Daoy (cell line): Measurements from ENCODE around the gene CELF4. TPM values are rescaled to one million over a fixed set of nuclear protein-coding genes. Genes with fewer than 3 reads are reported as not detected.

ENCODE experiments used
- DNase-seq: peaks from one replicate; pipeline ENCODE4 v3.0.0-alpha.2; 2015; ENCODE audit warnings: low read depth
- total RNA-seq: library from RNA; depleted of rRNA; stranded (reverse); fragments of >200 nt; shearing (Covaris generic); gene quantifications from 2 replicates; pipeline ENCODE4 v1.2.3, GENCODE V29; 2014

The CELF4 gene
- total RNA-seq, 1 experiment from 2014 or later, result not detected

DNA sequence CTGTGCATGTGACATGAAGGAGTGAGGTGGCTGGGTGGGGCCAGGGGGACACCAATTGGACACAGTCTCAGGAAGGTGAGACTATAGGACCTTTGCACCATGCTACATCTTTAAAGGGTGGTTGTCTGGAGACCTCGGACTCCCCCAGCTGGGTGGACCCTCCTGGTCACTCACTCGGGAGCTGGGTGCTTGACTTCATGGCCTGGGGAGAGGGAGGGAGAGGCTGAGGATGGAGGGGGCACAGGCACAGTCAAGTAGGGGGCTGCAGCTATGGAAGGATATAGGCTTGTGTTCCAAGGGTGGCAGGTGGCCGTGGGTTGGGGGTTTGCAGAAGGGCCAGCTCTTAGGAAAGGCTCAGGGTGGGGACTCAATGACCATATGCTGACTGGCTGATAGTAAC is 7.1 kb upstream of the CELF4 start:
- DNase-seq, result no peak

DNA sequence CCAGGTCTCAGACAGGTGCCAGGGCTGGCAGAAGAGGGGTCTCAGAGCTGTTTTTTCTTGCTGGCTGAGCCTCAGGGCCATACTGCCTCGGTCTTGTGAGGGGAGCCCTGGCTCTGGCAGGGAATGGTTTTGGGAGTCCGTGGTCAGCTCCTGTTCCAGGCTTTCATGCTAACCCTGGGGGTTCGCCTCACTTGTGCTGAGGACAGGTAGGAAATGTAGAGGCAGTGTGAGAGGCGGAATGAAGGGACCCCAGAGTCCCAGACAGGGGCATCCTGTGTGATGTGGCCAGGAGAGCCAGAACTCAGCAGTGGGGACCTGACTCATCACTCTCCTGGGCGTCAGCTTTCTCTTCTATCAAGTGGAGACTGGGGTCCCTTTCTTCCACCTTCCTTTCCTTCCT is 5.7 kb upstream of the CELF4 start:
- DNase-seq, result no peak

DNA sequence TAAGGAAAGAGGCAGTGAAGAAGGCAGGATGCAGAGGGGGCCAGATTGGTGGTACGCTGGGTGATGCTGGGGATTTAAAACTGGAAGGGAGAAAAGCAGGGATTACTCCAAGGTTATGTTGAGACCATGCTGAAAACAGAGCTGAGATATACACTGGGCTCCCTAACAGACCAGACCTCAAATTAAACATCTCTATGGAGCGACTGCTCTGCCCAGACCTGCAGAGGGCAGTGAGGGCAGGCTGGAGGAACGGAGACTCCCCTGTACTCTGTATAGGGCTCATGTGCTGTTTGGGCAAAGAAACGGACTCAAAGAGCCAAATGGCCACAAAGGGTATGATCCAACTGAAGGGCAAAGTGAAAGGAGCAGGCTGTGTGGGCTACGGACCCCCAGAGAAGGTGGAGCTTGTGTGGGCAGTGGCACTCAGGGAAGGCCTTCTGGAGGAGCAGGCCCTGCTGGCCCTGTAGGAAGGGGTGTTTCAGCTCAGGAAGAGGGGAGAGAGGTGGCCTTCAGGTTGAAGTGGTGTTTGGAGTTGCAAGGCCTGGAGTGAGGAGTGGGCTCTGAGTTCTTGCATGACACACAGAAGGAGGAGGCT is 4.8 kb upstream of the CELF4 start:
- no peak for DNase-seq

DNA sequence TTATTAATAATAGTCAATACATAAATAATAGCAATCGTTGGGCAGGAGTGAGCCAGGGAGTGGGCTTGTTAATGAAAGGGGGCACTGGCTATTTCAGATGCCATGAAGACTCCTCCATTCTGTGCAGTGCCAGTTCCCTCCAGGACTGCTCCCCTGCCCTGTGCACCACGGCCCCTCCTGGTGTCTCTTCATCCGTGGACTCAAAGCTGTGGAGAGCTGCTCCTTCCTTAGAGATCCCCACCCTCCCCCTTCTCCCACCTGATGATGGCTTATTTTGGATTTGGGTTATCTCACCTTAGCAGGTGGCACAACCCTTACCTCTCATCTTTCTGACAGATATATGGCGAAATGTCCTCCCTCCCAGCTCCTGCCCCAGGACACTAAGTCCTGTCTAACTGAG is 3.1 kb upstream of the CELF4 start:
- DNase-seq, result no peak

DNA sequence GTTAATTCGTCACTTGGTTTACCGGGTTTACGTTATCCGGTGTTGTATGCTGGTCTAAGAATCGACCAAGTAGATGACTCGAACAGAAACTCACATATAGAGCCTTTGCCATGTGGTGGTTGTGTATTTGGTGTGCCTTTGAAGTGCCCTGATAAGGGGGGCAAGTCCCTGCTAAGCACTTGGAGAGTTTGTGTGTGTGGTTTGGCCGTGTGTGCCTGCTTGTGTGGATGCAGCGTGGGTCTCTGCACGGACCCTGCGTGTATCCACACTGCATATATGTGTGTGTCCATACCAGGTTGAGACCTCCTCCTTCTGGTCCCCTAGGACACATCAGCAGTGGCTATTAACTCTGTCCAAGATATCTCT is 2.4 kb upstream of the CELF4 start:
- DNase-seq, result no peak

DNA sequence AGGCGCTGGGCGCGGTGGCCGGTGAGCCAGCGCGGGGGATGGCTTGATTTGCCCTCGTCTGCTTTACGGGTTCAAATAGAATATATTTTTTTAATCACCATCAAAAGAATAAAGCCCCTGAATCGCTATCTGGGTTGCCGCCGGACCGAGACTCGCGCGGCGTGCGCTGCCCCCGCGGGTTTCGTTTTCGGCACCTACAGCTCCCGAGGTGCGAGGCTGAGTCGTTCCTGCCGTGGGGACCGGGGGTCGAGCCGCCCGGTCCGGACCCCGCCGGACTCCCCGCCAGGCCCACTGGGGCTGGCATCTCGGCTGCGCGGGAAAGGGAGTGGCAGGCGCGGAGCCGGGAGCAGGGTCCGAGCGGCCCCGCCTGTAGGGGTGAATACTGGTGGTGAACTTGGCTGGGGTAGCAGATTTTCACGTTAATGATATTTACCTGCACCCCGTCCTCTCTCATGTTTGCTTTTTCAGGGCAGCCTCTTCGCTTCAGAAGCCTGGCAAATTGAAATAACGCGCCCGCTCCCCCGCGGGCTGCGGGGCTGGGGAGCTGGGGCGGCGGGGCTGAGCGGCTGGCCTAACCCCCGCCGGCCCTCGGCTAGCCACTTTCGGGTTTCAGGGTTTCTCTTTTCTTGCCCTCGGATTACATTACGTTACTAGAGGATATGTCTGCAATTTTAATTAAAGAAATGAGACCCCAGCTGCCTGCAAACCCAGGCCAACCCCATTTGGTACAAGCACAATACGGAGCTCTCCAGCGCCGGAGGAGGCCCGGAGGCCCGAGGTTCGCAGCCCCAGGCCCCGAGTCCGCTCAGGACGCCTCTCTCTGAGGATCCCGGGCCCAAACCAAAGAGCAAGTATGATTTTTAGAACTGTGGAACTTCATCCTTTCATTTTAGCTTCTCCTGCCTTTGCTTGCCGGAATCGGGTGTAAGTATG is 1.7 kb upstream of the CELF4 start:
- no peak for DNase-seq

DNA sequence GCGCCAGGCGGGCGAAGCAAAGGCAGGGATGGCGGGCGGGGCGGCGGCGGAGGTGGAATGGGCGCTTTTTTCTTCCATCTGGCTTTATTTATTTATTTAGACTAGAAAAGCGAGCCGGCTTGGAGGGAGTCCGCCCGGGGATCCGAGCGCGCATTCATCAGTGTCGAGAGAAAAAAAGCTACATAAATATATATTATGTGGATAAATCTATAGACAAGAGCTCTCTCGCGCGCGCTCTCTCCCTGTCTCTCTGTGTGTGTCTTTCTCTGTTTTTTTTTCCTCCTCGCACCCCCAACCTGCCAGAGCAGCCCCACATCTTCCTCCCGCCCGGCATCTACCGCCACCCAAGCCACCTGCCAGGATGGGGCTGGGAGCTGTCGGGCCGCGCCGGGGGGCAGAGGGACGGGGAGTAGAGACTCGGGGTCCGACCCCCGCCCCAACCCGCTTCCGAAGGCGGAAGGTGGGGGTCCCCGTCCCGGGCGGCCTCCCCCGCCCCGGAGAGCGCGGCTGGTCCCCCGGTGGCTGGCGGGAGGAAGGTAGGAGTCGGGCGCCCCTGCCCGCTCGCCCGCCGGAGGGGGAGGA is 972 bp upstream of the CELF4 start:
- no peak for DNase-seq

DNA sequence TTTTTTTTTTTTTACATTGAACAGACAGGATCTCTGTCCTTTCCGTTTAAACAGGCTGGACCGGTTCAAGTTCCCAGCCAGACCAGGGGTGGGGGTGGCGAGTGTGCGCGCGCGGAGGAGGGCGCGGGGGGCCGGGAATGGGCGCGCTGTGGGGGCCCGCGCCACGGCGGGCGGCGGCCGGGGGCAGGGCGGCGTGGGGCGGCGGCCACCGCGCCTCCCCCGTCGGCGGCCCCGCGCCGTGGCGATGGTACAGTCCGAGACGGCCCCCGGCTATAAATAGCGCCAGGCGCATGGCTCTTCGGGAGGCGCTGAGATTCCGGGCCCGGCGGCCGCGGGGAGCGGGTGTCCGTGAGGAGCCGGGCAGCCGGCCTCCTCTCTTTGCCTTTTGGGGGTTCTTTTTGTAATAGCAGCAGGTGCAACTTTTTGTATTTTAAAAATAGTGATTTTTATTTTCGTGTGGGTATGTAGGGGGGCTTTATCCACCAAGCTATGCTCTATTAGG is 430 bp upstream of the CELF4 start:
- DNase-seq, result peak; percentile 36

DNA sequence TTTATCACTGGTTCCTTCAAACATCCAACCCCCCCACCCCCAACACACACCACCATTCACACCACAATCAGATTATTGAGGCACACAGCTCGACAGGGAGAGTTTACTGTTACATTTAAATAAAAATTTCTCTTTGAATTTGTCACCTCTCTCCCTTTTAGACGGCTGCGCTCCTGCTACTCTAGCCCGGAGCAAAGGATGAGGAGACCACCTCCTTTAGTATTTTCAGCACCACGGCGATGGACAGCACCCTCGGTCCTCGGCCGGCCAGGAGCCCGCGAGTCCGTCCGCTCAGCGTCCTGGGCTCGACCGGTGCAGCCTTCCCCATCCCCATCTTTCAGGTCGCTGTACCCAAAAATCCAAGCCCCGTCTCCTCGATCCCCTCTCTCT is 892 bp downstream of the CELF4 start:
- DNase-seq, result peak; percentile 62

DNA sequence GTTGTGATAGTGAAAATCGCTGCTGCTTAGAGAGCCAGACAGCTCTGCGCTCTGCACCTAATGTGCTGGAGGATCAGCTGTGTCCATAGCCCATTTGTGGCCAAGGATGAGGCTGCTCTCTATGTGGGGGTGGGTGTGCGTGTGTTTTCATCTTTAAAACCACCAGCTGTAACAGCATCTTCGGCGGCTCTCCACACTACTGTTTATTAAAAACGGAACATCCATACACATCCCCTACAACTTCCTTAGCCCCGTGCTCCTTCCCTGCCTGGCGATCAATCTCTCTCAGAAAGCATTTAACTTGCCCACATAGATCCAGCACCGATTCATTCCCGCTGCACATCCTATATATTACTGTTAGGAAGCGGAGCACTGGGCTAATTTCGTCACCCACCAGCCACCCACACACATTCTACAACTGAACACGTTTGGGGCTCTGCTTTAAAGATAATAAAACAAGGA is 1.6 kb downstream of the CELF4 start:
- no peak for DNase-seq

DNA sequence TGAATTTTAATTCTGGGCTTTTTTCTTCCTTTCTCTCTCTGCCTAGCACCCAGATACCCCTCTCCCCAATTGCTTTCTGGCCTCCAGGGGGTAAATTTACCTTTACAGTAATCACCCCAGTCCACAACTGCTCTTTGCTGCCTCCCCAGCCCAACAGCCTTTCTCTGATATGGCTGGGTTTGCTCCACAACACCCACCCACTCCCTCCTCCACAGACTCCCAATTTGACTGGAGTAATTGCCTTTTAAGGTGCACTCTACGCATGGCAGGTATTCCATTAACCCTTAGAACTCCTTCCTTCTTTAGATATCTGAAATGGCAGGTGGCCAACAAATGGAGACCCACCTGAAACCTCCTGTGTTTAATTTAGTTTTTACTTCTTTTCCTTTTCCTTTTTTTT is 3.6 kb downstream of the CELF4 start:
- no peak for DNase-seq

DNA sequence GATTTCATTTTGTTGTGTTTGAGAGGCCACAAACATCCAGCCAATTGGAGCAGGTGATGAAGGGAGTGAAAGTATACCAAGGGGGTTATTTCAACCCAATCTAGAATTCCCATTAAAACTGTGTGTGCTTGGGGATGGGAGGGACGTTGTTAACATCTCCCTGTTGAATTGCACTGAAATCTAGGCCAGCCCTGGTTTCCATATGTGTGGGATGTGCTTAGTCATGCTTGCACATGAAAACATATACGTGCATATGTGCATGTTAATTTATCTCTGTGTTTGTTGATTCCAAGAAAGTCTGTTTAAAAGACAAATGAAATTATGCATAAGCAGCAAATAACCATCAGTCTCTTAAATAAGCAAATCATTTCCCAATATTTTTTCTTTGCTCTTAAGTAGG is 5.6 kb downstream of the CELF4 start:
- DNase-seq, result no peak

DNA sequence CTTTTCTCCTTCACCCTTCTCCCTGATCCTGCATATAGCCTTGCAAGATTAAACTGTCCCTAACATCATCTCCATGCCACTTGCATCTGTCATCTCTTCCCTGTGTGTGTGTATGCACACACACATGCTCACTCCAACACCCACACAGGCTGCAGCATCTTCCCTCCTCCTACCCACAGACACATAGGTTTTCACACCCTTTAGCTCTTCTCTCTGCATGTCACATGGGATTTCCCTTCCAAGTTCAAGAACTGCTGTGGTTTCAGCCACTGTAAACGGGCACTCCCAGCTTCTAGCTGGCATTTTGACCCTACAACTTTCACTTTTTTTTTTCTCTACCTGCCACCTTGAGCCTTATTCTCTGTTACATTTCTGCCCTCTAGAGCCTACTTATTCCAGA is 6.4 kb downstream of the CELF4 start:
- DNase-seq, result no peak

DNA sequence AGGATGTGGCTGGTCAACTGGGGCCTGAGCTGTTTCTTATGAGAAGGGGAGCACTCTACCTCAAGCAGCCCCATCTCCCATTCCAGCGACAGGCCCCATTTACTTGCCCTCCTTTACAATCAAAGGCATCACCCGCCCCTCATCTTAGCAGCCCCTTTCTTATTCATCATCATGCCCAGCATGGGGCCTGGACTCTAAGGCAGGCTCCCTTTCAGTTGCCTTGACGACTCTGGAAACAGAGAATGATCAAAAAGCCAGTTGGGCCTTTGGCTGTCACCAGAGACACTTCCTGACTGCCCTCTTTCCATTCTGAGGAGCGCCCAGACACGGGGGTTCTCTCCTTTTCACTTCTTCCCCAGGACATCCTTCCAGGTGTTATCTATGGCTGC is 11.2 kb downstream of the CELF4 start:
- no peak for DNase-seq

DNA sequence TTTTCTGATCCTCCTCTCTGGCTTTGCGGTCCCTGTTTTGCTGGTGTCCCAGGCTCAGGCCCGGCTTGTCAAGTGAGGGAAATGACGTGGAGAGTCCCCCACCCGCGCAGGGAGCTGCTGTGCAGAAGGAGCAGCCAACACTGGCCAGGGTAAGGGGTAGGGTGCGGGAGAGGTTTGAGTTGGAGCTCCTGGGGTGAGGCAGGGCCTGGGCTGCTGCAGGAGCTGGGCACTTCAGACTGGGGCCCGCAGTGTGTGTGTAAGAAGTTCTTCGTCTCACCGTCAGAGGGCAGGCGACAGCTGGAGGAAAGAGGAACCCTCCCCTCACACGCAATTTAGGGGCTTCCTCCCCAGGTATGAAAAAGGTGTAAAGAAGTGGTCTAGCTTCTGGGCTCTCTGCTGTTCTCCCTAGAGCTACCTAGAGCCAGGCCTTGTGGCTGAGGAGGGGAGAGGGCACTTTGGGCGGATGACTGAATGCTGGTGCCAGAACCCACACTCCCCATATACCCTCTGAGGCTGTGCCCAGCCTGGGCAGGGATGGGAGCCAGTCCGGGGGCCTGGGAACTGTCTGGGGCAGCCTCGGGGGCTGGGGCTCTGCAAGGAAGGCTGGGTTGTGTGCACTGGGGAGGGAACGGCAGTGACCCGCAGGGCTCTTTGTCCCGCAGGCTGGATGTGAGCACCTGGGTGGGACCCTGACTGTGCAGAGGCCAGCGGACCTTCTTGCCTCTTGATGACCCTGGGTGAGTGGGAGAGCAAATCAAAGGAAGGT is 11.8 kb downstream of the CELF4 start:
- DNase-seq, result no peak

DNA sequence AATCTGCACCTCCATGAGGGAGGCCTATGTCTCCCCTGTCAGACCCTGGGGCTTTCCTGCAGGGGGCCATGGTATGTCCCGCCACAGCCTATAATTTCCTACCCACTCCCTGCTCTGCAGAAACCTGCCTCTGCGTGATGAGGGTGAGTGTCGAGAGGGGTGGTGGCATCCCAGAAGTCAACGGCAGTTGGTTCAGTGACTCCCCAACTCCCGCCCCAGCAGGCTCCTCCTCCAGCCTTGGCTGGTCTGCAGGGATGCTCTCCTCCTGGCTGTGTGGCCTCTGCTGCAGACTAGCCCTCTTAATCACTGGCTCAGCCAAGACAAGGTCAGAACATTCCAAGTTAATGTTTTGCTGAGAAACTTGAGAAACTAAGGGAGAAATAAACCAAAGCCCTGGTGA is 13.3 kb downstream of the CELF4 start:
- no peak for DNase-seq

DNA sequence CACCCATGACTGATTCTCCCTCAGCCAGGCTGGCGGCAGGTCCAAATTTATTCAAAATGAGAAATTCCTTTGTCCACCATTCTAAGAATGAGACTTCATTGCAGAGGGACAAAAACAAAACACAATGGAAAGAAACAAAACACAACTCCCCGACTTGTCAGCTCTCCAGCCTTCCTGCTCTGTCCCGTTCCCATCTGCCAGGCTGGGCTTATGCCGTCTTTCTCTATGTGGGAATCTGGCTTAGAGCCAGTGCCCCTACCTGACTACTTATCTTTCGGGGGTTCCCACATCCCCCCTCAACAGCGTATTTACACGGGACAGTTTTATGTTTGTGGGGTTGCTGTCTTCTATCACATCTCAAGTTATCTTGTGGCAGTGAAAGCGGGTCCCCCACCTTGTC is 13.8 kb downstream of the CELF4 start:
- DNase-seq, result no peak

DNA sequence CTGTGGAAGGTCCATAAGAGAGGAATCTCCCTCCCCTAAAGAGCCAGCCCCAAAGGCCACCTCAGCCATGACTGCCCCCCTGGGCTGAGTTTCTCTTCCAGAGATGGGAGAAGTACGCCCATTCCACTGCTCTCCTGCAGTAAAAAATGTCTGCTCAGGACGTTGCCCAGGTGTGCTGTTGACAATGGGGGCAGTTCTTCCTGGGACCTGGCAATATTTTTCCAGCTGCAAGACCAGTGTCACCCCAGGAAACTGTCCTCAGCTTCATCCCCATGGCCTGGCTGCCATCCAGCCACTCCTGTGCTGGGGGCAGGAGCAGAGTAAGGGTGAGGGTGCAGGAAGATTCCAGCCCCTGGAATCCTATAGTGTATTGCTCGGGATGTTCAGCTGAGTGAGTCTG is 14.3 kb downstream of the CELF4 start:
- no peak for DNase-seq

DNA sequence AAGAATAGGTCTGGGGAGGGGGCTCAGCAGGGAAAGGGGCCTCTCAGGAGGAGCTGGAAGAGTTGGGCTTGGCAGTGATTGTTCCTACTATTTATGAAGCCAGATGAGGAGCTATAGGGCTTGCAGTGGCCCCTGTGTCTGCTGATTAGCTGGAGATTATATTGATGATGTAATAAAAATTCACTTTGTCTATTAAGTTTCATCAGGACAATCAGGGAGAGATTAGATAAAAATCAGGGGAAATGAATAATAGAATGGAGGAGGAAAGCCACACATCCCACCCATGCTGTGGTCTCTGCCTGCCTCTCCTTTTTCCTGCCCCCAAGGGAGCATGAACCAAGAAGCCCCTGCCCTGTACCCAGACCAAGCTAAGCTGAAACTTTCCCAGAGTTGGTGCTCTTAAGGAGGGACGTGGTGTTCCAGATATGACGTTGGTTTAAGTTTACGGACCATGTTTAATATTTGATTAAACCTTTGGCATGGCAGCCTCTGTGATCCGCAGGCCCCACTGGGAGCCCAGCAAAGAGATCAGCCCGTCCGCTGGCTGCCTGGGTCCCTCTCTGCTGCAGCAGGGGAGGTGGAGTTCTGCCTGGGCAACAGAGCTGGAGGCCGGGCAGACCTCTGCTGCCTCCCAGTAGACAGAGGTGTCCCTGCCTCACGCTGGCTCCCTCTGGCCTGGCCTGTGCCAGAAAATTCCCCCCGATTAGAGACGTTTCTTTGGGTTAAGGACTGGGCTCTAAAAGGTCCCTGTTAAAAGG is 15.3 kb downstream of the CELF4 start:
- no peak for DNase-seq

DNA sequence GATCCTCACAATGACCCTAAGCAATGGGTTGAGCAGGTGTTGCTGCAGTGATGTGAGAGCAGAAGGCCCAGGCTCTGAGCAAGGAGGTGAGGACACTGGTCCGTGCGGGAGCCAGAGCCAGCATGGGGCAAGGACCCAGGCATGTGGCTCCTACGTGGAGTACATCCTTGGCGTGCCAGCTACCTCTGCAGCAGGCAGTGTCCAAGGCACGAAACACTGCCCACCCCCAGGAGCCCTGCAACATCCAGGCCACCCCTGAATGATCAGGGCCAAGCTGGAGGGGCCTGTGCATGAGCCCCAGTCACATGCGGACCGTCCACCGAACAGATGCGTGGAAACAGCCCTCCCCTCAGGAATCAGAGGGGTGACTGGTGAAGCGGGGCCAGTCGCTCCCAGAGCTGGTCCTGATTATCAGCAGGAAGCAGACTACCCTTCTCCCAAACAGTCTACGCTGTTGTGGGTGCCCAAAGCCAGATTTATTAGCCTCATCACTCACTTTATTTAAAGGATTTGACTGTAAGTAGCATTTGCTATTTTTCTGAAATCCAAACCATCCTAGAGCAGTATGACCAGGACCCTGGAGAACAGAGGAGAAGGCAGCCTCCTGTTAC is 16.8 kb downstream of the CELF4 start:
- no peak for DNase-seq
